ENCODE measurements around the gene MRPL39.

DNA sequence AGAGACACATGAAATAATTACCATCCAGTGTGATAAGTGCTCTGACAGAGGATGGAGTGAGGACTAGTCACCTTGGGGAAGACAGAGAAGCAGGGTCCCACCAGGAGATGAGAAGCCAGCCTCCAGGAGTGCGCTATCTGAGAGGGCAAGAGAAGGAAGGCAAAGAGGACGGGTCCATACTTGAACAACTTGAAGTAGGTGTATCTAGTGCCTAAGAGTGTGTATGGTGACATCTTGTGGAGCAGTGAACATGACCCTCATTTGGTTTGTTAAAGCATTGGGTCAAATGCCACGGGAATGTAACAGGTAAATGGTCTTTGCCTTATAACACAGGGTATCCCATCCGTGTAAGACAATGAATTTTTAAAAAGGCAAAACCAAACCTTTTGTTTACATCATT, 39.8 kb downstream of the MRPL39 start:
- TF ChIP-seq RFX5 (IDR thresholded peaks at IDR 0.05; ENCODE audit: low read length) (no peak), FOXM1 (IDR thresholded peaks at IDR 0.05; ENCODE audit: low read depth) (no peak), RCOR1 (IDR thresholded peaks at IDR 0.05; ENCODE audit: low read length) (no peak), TEAD4 (IDR thresholded peaks at IDR 0.05; ENCODE audit: borderline replicate concordance, insufficient read depth) (no peak), POLR2AphosphoS5 (IDR thresholded peaks at IDR 0.05; ENCODE audit: low read depth, low read length) (no peak), SMC3 (IDR thresholded peaks at IDR 0.05; ENCODE audit: low read depth, low read length) (no peak), GABPA (IDR thresholded peaks at IDR 0.05; ENCODE audit: low read depth) (no peak), RAD21 (IDR thresholded peaks at IDR 0.05; ENCODE audit: low read length) (no peak), EZH2phosphoT487 (IDR thresholded peaks at IDR 0.05; ENCODE audit: borderline replicate concordance, low read depth) (no peak), GATA2 (CRISPR knock-in tag; IDR thresholded peaks at IDR 0.05) (no peak), NFIC (IDR thresholded peaks at IDR 0.05; ENCODE audit: borderline replicate concordance) (no peak)
- TF ChIP-seq, protein P1, sequence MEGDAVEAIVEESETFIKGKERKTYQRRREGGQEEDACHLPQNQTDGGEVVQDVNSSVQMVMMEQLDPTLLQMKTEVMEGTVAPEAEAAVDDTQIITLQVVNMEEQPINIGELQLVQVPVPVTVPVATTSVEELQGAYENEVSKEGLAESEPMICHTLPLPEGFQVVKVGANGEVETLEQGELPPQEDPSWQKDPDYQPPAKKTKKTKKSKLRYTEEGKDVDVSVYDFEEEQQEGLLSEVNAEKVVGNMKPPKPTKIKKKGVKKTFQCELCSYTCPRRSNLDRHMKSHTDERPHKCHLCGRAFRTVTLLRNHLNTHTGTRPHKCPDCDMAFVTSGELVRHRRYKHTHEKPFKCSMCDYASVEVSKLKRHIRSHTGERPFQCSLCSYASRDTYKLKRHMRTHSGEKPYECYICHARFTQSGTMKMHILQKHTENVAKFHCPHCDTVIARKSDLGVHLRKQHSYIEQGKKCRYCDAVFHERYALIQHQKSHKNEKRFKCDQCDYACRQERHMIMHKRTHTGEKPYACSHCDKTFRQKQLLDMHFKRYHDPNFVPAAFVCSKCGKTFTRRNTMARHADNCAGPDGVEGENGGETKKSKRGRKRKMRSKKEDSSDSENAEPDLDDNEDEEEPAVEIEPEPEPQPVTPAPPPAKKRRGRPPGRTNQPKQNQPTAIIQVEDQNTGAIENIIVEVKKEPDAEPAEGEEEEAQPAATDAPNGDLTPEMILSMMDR (IDR thresholded peaks at IDR 0.05): no peak
- TF ChIP-seq, protein P2, sequence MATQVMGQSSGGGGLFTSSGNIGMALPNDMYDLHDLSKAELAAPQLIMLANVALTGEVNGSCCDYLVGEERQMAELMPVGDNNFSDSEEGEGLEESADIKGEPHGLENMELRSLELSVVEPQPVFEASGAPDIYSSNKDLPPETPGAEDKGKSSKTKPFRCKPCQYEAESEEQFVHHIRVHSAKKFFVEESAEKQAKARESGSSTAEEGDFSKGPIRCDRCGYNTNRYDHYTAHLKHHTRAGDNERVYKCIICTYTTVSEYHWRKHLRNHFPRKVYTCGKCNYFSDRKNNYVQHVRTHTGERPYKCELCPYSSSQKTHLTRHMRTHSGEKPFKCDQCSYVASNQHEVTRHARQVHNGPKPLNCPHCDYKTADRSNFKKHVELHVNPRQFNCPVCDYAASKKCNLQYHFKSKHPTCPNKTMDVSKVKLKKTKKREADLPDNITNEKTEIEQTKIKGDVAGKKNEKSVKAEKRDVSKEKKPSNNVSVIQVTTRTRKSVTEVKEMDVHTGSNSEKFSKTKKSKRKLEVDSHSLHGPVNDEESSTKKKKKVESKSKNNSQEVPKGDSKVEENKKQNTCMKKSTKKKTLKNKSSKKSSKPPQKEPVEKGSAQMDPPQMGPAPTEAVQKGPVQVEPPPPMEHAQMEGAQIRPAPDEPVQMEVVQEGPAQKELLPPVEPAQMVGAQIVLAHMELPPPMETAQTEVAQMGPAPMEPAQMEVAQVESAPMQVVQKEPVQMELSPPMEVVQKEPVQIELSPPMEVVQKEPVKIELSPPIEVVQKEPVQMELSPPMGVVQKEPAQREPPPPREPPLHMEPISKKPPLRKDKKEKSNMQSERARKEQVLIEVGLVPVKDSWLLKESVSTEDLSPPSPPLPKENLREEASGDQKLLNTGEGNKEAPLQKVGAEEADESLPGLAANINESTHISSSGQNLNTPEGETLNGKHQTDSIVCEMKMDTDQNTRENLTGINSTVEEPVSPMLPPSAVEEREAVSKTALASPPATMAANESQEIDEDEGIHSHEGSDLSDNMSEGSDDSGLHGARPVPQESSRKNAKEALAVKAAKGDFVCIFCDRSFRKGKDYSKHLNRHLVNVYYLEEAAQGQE (IDR thresholded peaks at IDR 0.05; ENCODE audit: low read depth, low read length): no peak
- TF ChIP-seq, protein P3, sequence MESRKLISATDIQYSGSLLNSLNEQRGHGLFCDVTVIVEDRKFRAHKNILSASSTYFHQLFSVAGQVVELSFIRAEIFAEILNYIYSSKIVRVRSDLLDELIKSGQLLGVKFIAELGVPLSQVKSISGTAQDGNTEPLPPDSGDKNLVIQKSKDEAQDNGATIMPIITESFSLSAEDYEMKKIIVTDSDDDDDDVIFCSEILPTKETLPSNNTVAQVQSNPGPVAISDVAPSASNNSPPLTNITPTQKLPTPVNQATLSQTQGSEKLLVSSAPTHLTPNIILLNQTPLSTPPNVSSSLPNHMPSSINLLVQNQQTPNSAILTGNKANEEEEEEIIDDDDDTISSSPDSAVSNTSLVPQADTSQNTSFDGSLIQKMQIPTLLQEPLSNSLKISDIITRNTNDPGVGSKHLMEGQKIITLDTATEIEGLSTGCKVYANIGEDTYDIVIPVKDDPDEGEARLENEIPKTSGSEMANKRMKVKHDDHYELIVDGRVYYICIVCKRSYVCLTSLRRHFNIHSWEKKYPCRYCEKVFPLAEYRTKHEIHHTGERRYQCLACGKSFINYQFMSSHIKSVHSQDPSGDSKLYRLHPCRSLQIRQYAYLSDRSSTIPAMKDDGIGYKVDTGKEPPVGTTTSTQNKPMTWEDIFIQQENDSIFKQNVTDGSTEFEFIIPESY (IDR thresholded peaks at IDR 0.05; ENCODE audit: borderline replicate concordance, low read depth): no peak
